HL-60 (cell line): Measurements from ENCODE around the gene TMEM87B.

ENCODE experiments used
- CTCF ChIP-seq: IDR thresholded peaks from one replicate; pipeline ENCODE4 v1.5.1; 2011; ENCODE audit warnings: low read length, control low read depth, inconsistent platforms; ENCODE audit not compliant: insufficient read depth
- GABPA ChIP-seq: IDR thresholded peaks from 2 replicates; pipeline ENCODE4 v1.6.1; 2012; ENCODE audit warnings: low read depth

- no peak for TF ChIP-seq CTCF
- TF ChIP-seq GABPA, result no peak
Measured at GRCh38 chr2:112165296-112165695, 110.2 kb downstream of the TMEM87B start.
